ENCODE data around the gene OTOP2. TPM values are rescaled to one million over a fixed set of nuclear protein-coding genes. Genes with fewer than 3 reads are reported as not detected.

The OTOP2 gene, protein sequence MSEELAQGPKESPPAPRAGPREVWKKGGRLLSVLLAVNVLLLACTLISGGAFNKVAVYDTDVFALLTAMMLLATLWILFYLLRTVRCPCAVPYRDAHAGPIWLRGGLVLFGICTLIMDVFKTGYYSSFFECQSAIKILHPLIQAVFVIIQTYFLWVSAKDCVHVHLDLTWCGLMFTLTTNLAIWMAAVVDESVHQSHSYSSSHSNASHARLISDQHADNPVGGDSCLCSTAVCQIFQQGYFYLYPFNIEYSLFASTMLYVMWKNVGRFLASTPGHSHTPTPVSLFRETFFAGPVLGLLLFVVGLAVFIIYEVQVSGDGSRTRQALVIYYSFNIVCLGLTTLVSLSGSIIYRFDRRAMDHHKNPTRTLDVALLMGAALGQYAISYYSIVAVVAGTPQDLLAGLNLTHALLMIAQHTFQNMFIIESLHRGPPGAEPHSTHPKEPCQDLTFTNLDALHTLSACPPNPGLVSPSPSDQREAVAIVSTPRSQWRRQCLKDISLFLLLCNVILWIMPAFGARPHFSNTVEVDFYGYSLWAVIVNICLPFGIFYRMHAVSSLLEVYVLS
- not detected for total RNA-seq

DNA sequence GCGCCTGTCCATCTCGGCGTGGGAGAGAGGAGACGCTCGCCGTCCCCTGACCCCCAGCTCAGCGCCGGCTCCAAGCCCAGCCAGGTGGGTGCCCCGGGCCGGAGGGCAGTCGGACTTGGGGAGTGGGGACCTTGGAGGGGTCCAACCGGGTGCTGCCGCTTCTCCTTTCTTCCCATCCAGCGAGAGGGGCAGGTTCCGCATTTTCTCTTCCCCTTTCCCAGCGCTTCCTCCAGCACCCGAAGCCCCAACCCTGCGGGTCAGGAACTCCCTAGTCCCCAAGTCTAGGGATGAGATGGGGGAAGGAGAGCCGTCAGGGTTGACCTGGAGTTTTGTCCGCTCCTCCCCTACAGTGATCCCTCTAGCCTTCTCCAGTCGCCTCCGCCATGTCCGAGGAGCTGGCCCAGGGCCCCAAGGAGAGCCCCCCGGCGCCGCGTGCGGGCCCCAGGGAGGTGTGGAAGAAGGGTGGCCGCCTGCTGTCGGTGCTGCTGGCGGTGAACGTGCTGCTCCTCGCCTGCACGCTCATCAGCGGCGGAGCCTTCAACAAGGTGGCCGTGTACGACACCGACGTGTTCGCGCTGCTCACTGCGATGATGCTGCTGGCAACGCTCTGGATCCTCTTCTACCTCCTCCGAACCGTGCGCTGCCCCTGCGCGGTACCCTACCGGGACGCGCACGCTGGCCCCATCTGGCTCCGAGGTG is at the start of gene OTOP2:
Gene OTOP2 (plus strand): TSS at position 24 of the 699 bp plus-strand sequence. CDS start 360 bp downstream, at position 384.
- CTCF ChIA-PET = interaction anchor here (0.7 to 5.5 kb wide), 10 partner anchors 11 to 175 kb away, joined by 3 to 49 read pairs (median 4); partner anchors contain the start of genes FDXR and MRPL58
- POLR2A ChIA-PET = no interaction called here

DNA sequence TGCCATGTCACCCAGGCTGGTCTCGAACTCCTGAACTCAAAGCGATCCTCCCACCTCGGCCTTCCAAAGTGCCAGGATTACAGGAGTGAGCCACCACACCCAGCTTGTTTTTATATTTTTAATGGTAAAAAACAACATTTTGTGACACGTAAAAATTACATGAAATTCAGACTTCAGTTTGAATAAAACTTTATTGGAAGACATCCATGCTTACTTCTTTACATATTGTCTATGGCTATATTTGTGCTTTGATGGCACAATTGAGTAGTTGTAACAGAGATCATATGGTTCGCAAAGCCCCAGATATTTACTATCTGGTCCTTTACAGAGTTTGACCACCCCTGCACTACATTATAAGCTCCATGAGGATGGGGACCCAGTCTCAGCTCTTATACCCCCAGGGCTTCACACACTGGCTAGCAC is 49.4 kb upstream of the OTOP2 start:
- POLR2A ChIA-PET = interaction anchor here (0.5 kb wide), 1 partner anchor 219 kb away, joined by 3 read pairs; no protein-coding TSS in a partner anchor

DNA sequence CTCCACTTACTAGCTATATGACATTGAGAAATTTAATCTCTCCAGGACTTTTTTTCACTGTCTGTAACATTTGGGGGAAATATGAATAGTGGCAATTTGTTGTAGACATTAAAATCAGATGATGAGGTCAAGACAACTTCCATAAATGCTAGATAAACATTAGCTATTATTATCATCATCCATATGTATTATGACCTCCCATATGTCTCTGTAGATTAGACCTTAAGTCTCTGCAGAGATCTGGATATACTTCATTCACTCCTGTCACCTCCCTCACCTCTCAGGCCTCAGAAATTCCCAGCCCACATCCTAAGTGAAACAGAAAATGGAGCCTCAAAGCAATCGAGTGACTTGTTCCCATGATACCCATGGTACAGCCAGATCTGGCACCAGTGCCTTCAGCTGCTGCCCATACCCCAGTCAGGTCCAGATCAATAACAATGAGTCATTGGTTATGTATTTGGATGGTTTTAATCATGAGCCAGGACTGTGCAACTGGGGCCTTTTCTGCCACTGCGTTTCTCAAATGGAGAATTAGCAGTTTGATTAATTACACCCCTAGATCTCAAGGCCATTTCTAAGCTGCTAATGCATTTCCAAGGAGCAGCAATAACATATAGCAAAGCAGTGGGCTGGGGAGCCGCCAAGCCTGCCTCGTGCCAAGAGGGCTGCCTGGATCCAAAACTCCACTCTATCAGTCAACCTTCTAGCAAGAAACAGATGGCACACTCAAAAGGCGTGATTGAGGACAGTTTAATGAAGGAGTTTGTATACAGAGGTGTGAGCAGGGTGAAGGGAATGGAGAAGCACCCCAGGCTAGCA is 48.7 kb upstream of the OTOP2 start:
- ChIA-PET POLR2A (interaction anchor here (0.5 kb wide), 1 partner anchor 220 kb away, joined by 3 read pairs; no protein-coding TSS in a partner anchor), CTCF (interaction anchor here (1.0 to 1.8 kb wide), 4 partner anchors 10 to 218 kb away, joined by 3 to 7 read pairs (median 3); no protein-coding TSS in a partner anchor)

More for the DNA sequence above, 49.4 kb upstream of the OTOP2 start:
- CTCF ChIA-PET = interaction anchor here (0.6 to 1.8 kb wide), 5 partner anchors 9 to 217 kb away, joined by 3 to 7 read pairs (median 3); no protein-coding TSS in a partner anchor

DNA sequence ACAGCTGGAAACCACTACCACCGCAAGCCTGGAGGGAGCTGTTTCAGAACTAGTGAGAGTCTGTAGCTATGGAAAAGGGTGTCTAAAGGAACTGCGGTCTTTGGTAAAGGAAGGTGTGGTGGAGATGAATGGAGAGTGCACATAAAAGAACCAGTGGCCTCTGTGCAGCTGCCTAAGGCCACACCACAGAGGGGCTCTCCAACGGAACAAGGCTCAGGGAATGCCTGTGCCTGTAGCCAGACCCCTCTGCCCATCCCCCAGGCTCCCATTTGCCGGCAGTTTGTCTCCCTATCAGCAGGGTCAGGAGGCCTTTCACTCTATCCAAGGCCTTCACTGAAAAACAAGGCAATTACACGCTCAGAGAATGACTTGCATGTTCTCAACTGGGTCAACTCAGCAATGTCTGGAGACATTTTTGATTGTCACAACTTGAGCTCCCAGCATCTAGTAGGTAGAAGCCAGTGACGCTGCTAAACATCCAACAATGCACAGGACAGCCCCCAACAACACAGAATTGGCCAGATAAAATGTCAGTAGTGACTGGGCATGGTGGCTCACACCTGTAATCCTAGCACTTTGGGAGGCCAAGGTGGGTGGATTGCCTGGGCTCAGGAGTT is 48.0 kb upstream of the OTOP2 start:
- ChIA-PET CTCF (interaction anchor here (1.0 to 1.8 kb wide), 2 partner anchors 11 to 82 kb away, joined by 3 to 7 read pairs; no protein-coding TSS in a partner anchor), POLR2A (no interaction called here)

- POLR2A ChIA-PET = no interaction called here
- CTCF ChIA-PET = interaction anchor here (1.1 to 1.5 kb wide), 2 partner anchors 13 to 16 kb away, joined by 3 to 5 read pairs; no protein-coding TSS in a partner anchor
These were observed 46.2 kb upstream of the OTOP2 start for GRCh38 chr17:74877592-74878548.

GRCh38 chr17:74878658-74879057 is 45.4 kb upstream of the OTOP2 start:
- CTCF ChIA-PET = no interaction called here
- POLR2A ChIA-PET = no interaction called here

GRCh38 chr17:74879308-74879707 is 44.8 kb upstream of the OTOP2 start:
- CTCF ChIA-PET = no interaction called here
- POLR2A ChIA-PET = no interaction called here

DNA sequence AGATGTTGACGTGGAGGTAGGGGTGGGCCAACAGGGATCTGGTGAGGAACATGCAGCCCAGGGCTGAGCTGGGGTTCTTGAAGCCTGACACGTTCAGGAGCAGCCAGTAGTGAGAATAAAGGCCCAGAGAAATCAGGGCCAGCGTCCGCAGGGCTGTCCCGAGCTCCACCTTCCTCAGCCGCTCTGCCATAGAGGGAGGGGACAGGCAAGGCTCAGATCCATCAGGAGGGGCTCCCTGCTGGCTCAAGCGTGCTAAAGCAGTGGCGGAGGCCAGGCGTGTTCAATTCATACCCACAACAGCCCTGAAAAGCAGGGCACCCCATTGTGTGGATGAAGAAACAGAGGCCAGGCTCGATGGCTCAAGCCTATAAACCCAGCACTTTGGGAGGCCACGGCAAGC is 43.0 kb upstream of the OTOP2 start:
- ChIA-PET CTCF (no interaction called here), POLR2A (no interaction called here)

DNA sequence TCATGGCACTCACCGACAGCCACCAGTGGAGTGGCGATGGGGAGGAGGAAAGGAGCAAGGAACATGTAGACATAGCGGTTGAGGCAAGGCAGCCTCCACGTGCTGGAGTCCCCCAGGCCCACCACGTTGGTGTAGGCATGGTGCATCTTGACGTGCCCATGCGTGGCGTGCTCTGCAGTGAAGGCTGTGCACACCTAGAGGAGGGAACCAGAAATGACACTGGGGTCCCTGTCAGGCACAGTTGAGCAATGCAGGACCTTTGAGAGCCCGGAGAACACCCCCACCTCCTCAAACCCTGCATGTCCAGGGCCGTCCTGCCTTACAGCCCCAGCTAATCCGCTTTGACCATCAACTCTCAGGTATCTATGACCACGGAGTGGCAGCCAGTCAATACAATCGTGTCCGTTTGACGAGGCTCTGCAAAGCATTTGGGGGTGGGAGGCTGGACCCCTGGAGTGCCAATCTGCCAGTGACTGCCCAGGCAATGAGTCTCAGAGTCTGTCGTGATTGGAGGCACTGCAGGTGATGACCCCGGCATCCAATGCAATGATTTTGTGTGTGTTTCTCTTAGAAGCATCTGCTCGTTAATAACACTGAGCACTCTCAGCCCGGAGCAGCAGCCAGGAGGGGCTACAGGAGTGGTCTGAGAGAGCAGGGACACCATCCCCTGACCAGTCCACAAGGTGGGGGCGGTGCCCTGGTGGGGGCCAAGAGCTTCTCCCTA is 41.4 kb upstream of the OTOP2 start:
- ChIA-PET POLR2A (no interaction called here), CTCF (no interaction called here)

GRCh38 chr17:74883241-74883745 is 40.8 kb upstream of the OTOP2 start:
- ChIA-PET CTCF (no interaction called here), POLR2A (no interaction called here)

GRCh38 chr17:74888469-74888868 is 35.6 kb upstream of the OTOP2 start:
- ChIA-PET CTCF (interaction anchor here (1.3 kb wide), 1 partner anchor 24 kb away, joined by 3 read pairs; no protein-coding TSS in a partner anchor), POLR2A (no interaction called here)

- POLR2A ChIA-PET = no interaction called here
- CTCF ChIA-PET = interaction anchor here (0.7 to 1.1 kb wide), 2 partner anchors 20 to 72 kb away, joined by 3 read pairs; no protein-coding TSS in a partner anchor
These were observed 33.5 kb upstream of the OTOP2 start for GRCh38 chr17:74890554-74890953.

DNA sequence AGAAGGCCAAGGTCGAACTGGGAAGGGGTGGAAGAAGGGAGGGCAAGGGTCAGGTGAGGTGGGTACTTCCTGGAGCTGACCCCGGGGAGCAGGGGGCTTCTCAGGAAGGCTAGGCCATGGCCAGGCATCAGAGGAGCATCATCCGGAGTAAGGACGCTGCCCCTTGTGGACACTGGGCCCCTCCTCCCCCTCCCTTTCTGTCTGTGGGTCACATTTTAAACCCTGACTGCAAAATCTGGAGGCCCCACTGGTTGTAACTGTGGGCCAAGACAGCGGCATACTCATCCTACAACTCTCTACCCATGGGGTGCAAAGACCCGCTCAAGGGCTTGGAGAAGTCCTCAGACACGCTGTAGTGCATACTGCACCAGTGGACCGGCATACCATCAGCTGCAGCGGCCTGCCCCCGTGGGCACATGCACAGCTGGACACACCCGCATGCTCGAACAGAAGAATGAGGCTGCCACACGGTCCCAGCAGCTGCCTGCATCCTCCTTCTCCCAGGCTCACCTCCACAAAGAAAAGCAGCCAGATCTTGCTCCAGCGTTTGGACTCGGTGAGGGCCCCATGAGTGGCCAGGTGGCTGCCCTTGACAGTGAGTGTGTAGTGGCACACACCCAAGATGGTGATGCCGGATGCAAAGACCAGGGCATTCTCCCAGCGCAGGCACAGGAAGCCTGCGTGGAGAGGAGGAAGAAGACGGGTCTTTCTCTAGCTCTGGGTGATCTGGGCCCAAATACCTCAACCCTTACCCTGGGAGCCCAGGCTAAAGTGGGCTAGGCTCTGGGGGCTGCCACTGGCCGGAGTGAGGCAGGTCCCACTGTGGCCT is 31.8 kb upstream of the OTOP2 start:
- CTCF ChIA-PET = no interaction called here
- POLR2A ChIA-PET = no interaction called here

DNA sequence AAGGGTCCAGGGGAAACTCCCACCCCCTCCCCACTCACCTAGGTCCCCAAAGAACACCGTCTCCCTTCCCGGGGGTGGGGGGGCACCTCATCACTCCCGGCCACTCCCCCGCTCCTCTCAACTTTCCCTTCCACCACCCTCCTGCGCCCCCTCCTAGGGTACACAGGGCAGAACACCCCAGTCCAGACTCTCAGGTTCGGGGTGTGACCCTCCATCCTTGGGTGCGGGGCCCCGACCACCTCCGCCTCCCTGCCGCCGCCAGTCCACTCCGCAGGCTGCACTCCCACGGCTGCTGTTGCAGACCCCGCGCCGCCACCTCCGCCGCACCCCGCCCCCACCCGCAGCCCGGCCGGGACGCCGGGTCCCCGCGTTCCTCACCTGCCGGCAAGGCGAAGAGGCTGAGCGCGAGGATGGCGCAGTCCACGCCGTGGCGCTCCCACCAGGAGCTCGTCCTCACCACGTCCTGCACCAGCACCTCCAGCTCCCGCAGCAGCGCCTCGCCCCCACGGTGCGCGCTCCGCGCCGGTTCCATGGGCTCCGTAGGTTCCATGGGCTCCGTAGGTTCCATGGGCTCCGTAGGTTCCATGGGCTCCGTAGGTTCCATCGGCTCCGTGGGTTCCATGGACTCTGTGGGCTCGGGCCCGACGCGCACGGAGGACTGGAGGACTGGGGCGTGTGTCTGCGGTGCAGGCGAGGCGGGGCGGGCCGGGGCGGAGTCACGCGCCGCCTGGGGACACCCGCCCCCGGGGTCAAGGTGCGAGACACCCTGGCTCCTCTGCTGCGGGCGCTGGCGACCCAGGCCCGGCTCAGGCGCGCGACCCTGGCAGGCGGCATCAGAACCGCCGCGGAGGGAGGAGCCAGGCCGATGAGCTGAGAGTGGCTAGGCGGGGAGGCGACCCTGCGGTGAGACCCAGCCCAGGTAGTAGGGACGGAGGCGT is 30.8 kb upstream of the OTOP2 start, which contains the start of gene FADS6:
Gene FADS6 (minus strand): TSS at position 660 of the 938 bp plus-strand sequence. CDS start 38 bp downstream, at position 622.
- ChIA-PET CTCF (no interaction called here), POLR2A (no interaction called here)

Measured in activated CD8-positive, alpha-beta memory T cell treated with anti-CD3 and anti-CD28 coated beads for 36 hours (primary cell).